HepG2 (cell line): Measurements from ENCODE around the gene SLC5A6. TPM values are rescaled to one million over a fixed set of nuclear protein-coding genes. Genes with fewer than 3 reads are reported as not detected.
A peak's percentile ranks its signal among the peaks of the same experiment; 100 is the strongest.

Experiments
- ARID5B ChIP-seq: IDR thresholded peaks from 2 replicates; pipeline ENCODE4 v1.4.0; 2020; ENCODE audit warnings: mild to moderate bottlenecking, missing genetic modification reagents
- ARNT ChIP-seq: fragments of 450-650 bp; IDR thresholded peaks from 2 replicates; pipeline ENCODE4 v1.6.1; 2017
- ESRRA ChIP-seq: sonication (generic); formaldehyde crosslinking; IDR thresholded peaks from 2 replicates; pipeline ENCODE4 v1.5.1; 2020; ENCODE audit warnings: mild to moderate bottlenecking, low read depth, missing genetic modification reagents
- FOXP1 ChIP-seq, 2 experiments: fragments of 450-650 bp in 1 of 2; IDR thresholded peaks; 2 replicates each; pipeline ENCODE4 v1.6.1; 2017 to 2018; ENCODE audit warnings: antibody characterized with exemption in 1 of 2
- GABPA ChIP-seq, 2 experiments: IDR thresholded peaks; 2 replicates each; pipeline ENCODE4 v1.6.1; 2011 to 2016; ENCODE audit warnings: low read depth in 2 of 2, low read length in 1 of 2, missing biosample characterization in 1 of 2, missing genetic modification characterization in 1 of 2
- HMGXB3 ChIP-seq: sonication (generic); formaldehyde crosslinking; IDR thresholded peaks from 2 replicates; pipeline ENCODE4 v1.4.0; 2020; ENCODE audit warnings: missing genetic modification reagents, borderline replicate concordance
- KLF9 ChIP-seq: IDR thresholded peaks from 2 replicates; pipeline ENCODE4 v1.6.1; 2016; ENCODE audit warnings: low read depth
- KMT2B ChIP-seq: IDR thresholded peaks from 2 replicates; pipeline ENCODE4 v1.6.1; 2016; ENCODE audit warnings: missing genetic modification reagents, missing compliant biosample characterization
- MAZ ChIP-seq, 2 experiments: sonication (generic) in 1 of 2; formaldehyde crosslinking in 1 of 2; IDR thresholded peaks; 2 replicates each; pipeline versions ENCODE4 v1.5.0 to v1.6.1; 2012 to 2020; ENCODE audit warnings: low read depth in 2 of 2, mild to moderate bottlenecking in 2 of 2, borderline replicate concordance in 1 of 2, improper control_type of control experiment in 1 of 2, low read length in 1 of 2, missing genetic modification reagents in 1 of 2, moderate library complexity in 1 of 2
- NCOR1 ChIP-seq: fragments of 200-600 bp; sonication (generic); IDR thresholded peaks from 2 replicates; pipeline ENCODE4 v1.7.0; 2017; ENCODE audit warnings: antibody characterized with exemption, low read length, borderline replicate concordance
- PHF20 ChIP-seq: sonication (generic); formaldehyde crosslinking; IDR thresholded peaks from 2 replicates; pipeline ENCODE4 v1.5.0; 2020; ENCODE audit warnings: mild to moderate bottlenecking, missing genetic modification reagents
- SOX13 ChIP-seq, 3 experiments: fragments of 450-650 bp in 1 of 3; sonication (generic) in 1 of 3; formaldehyde crosslinking in 1 of 3; IDR thresholded peaks in 2 of 3; conservative IDR thresholded peaks in 1 of 3; 2 replicates each; pipeline versions ENCODE4 v1.5.0 to v1.6.1; 2016 to 2020; ENCODE audit warnings: antibody characterized with exemption in 1 of 3, mild to moderate bottlenecking in 1 of 3, missing compliant biosample characterization in 1 of 3, missing genetic modification reagents in 1 of 3, moderate library complexity in 1 of 3
- ZFAT ChIP-seq: sonication (generic); formaldehyde crosslinking; conservative IDR thresholded peaks from 2 replicates; pipeline ENCODE4 v1.8.1; 2023; ENCODE audit warnings: missing genetic modification reagents, inconsistent platforms
- ZNF468 ChIP-seq: sonication (generic); formaldehyde crosslinking; IDR thresholded peaks from 2 replicates; pipeline ENCODE4 v1.8.0; 2022; ENCODE audit warnings: mild to moderate bottlenecking, moderate library complexity, missing genetic modification reagents
- ZNF503 ChIP-seq: sonication (generic); formaldehyde crosslinking; IDR thresholded peaks from 2 replicates; pipeline ENCODE4 v1.4.0; 2020; ENCODE audit warnings: missing genetic modification reagents
- ZNF557 ChIP-seq: sonication (generic); formaldehyde crosslinking; IDR thresholded peaks from 2 replicates; pipeline ENCODE4 v1.4.0; 2020; ENCODE audit warnings: missing genetic modification reagents
- ZNF614 ChIP-seq: IDR thresholded peaks from 2 replicates; pipeline ENCODE4 v1.6.1; 2018; ENCODE audit warnings: missing biosample characterization, missing genetic modification reagents, inconsistent platforms, borderline replicate concordance
- ZNF709 ChIP-seq: sonication (generic); formaldehyde crosslinking; IDR thresholded peaks from 2 replicates; pipeline ENCODE4 v1.5.0; 2020; ENCODE audit warnings: mild to moderate bottlenecking, missing genetic modification reagents
- polyA plus RNA-seq, 8 experiments: library from polyadenylated mRNA; depleted of rRNA in 3 of 8; stranded (reverse) in 7 of 8; unstranded in 1 of 8; fragments of >200 nt; fragmentation: Illumina TruSeq in 4 of 8; extraction: Trizol in 4 of 8; gene quantifications; 2 replicates each; pipeline versions ENCODE4 v1.2.1 to v1.2.3, GENCODE V29; 2011 to 2016; ENCODE audit warnings: low read depth in 4 of 8, missing spikeins in 1 of 8, mixed read lengths in 1 of 8; ENCODE audit not compliant: insufficient read depth in 1 of 8
- total RNA-seq, 5 experiments: library from RNA; depleted of rRNA; stranded (reverse); fragments of >200 nt; fragmentation: Illumina TruSeq; extraction: Trizol; gene quantifications; 2 replicates each; pipeline ENCODE4 v1.2.3, GENCODE V29; 2016; ENCODE audit warnings: low read depth in 1 of 5

SLC5A6 gene
- total and polyA plus RNA-seq, 2 of the 13 experiments (the other 11 are each of a cell fraction or from before 2014, with no cell fraction given), result 135 to 417 TPM

- peak; percentile 84; the same call in 1 of the 2 replicates for TF ChIP-seq HMGXB3 (CRISPR knock-in tag)
- peak; percentile 84 for TF ChIP-seq FOXP1 (IDR thresholded peaks at IDR 0.05)
- peak; percentile 99 for TF ChIP-seq FOXP1 (CRISPR knock-in tag; IDR thresholded peaks at IDR 0.05)
- TF ChIP-seq ESRRA, result no peak
- TF ChIP-seq ZNF709, result no peak
- TF ChIP-seq SOX13 (IDR thresholded peaks at IDR 0.05), result peak; percentile 86
- TF ChIP-seq SOX13 (CRISPR knock-in tag; conservative IDR thresholded peaks at IDR 0.05 in 1 of 2, IDR thresholded peaks at IDR 0.05 in 1 of 2), result peak in 1 of 2 experiments; percentile 97; a peak in 2 of 4 replicates
- no peak for TF ChIP-seq PHF20 (CRISPR knock-in tag)
- TF ChIP-seq MAZ (IDR thresholded peaks at IDR 0.05; ENCODE audit: borderline replicate concordance, low read depth, low read length), result no peak
- TF ChIP-seq MAZ (CRISPR knock-in tag; IDR thresholded peaks at IDR 0.05; ENCODE audit: low read depth), result peak; percentile 50; the same call in 1 of the 2 replicates
- TF ChIP-seq NCOR1, result peak; percentile 84; the same call in 1 of the 2 replicates
- TF ChIP-seq ZNF557, result peak; percentile 87; the same call in 1 of the 2 replicates
- peak; percentile 57; the same call in 1 of the 2 replicates for TF ChIP-seq KLF9 (CRISPR knock-in tag)
- no peak for TF ChIP-seq ZFAT (CRISPR knock-in tag)
- peak; percentile 91 for TF ChIP-seq ZNF614
- peak; percentile 82; the same call in 1 of the 2 replicates for TF ChIP-seq ZNF503 (CRISPR knock-in tag)
- TF ChIP-seq ARID5B (CRISPR knock-in tag), result peak; percentile 98
- TF ChIP-seq ARNT, result no peak
- peak; percentile 64 for TF ChIP-seq KMT2B (CRISPR knock-in tag)
- TF ChIP-seq GABPA (IDR thresholded peaks at IDR 0.05; ENCODE audit: low read depth, low read length), result no peak
- peak; percentile 60; the same call in 1 of the 2 replicates for TF ChIP-seq GABPA (CRISPR knock-in tag; IDR thresholded peaks at IDR 0.05; ENCODE audit: low read depth)
- no peak for TF ChIP-seq ZNF468 (CRISPR knock-in tag)
Observed at GRCh38 chr2:27171351-27171848, 40.7 kb downstream of the SLC5A6 start (continued).
